ENCODE measurements around the gene TTC28. TPM values are rescaled to one million over a fixed set of nuclear protein-coding genes. Genes with fewer than 3 reads are reported as not detected.

TTC28 gene
- total RNA-seq, 3 donors from 2014 or later = 9.6 to 32.3 (median 13.2) TPM

- intact Hi-C loops (cut with DNase I, micrococcal nuclease) = no loop called here
- ATAC-seq (no peak), DNase-seq (no peak)
- Histone ChIP-seq H3K4me3 (no peak overlapping the region), H3K36me3 (ENCODE audit: low read depth) (no peaks in the 10 kb centered on the region), H3K4me1 (ENCODE audit: low read depth) (no peaks in the 10 kb centered on the region), H3K9me3 (no peaks in the 10 kb centered on the region)
- TF ChIP-seq CTCF (IDR thresholded peaks at IDR 0.05) = no peak
These were observed 577.4 kb downstream of the TTC28 start for GRCh38 chr22:28102151-28102812.

- intact Hi-C loops (cut with DNase I, micrococcal nuclease) = no loop called here
- no peaks in the 10 kb centered on the region for H3K9me3 ChIP-seq
- DNase-seq = no peak
- ATAC-seq = no peak
- no peak overlapping the region for H3K4me3 ChIP-seq
- H3K36me3 ChIP-seq (ENCODE audit: low read depth) = no peaks in the 10 kb centered on the region
- no peaks in the 10 kb centered on the region for H3K4me1 ChIP-seq (ENCODE audit: low read depth)
- no peak for TF ChIP-seq CTCF (IDR thresholded peaks at IDR 0.05)
These were observed 582.0 kb downstream of the TTC28 start for GRCh38 chr22:28097627-28098026.

- ATAC-seq (no peak), DNase-seq (no peak)
- Histone ChIP-seq H3K9me3 (no peaks in the 10 kb centered on the region), H3K4me3 (no peak overlapping the region), H3K4me1 (ENCODE audit: low read depth) (no peaks in the 10 kb centered on the region), H3K36me3 (ENCODE audit: low read depth) (no peaks in the 10 kb centered on the region)
- TF ChIP-seq CTCF (IDR thresholded peaks at IDR 0.05) = no peak
- intact Hi-C loops (cut with DNase I, micrococcal nuclease) = no loop called here
These were observed 583.5 kb downstream of the TTC28 start for GRCh38 chr22:28096161-28096560.

GRCh38 chr22:28095316-28096095 lies 584.1 kb downstream of the TTC28 start:
- TF ChIP-seq CTCF (IDR thresholded peaks at IDR 0.05) = no peak
- Histone ChIP-seq H3K9me3 (no peaks in the 10 kb centered on the region), H3K36me3 (ENCODE audit: low read depth) (no peaks in the 10 kb centered on the region), H3K4me1 (ENCODE audit: low read depth) (no peaks in the 10 kb centered on the region), H3K4me3 (no peak overlapping the region)
- no peak for DNase-seq
- ATAC-seq = no peak
- intact Hi-C loops (cut with DNase I, micrococcal nuclease) = no loop called here

GRCh38 chr22:28094771-28095170 lies 584.9 kb downstream of the TTC28 start:
- Histone ChIP-seq H3K4me1 (ENCODE audit: low read depth) (no peaks in the 10 kb centered on the region), H3K4me3 (no peak overlapping the region), H3K9me3 (no peaks in the 10 kb centered on the region), H3K36me3 (ENCODE audit: low read depth) (no peaks in the 10 kb centered on the region)
- intact Hi-C loops (cut with DNase I, micrococcal nuclease) = no loop called here
- no peak for ATAC-seq
- TF ChIP-seq CTCF (IDR thresholded peaks at IDR 0.05) = no peak
- no peak for DNase-seq

Measured in mucosa of descending colon (tissue), 3 donors.